ENCODE results near the gene PAQR8. TPM values are rescaled to one million over a fixed set of nuclear protein-coding genes. Genes with fewer than 3 reads are reported as not detected.

The PAQR8 gene
- polyA plus RNA-seq, 1 donor from 2014 or later: 1.8 TPM

DNA sequence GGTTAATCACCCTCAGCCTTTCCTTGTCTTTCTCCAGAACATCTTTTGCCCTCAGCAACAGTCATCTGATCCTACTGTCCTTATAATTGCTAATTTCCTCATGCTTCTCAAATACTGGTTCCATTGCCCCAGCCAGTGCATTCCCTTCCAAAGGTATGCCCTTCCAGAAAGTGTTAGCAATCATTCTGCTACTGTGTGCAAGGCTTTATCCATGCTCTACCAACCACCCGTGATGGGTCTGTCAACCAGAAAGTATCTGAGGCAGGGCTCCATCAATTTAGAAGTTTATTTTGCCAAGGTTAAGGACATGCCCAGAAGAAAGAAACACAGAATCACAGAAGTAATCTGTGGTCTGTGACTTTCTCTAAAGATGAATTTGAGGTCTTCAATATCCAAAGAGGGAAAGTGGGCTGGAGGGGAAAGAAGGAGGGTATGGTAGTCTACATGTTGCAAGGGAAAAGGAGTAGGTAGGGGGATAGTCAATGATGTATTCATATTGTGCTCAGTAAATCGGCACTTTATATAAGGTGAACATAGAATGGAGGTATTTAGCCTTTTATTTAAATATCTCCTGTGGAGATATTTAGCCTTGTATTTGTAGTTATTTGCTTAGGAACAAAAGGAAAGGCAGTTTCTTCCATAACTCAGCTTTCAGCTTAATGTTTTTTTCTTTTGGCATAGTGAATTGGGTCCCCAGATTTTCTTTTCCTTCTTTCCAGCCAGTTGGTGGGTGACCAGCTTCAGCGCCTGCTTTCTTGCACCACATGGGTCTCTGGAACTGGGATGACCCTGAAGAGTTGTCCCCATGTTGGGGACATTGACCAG is 35.2 kb upstream of the PAQR8 start:
- H3K4me3 ChIP-seq (ENCODE audit: low read length): no peak overlapping the region

DNA sequence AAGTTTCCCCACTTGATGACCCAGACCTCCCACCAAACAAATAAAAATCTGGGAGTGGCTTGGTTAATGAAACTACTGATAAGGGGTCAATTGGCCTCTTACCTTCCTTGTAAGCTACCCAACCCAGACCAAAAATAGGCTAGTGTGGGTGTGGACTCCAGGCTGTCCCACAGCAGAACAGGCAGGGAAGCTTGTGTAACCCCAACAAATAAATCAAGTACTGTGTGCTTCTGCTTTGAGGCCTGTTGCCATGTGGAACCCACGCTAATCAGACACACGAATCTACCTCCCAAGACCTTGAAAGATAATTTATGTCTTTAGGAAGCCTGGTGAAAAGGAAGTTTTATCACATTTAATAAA is 33.7 kb upstream of the PAQR8 start:
- no peaks in the 10 kb centered on the region for H3F3A ChIP-seq (ENCODE audit: insufficient read depth, low read length, poor library complexity, severe bottlenecking)
- no peaks in the 10 kb centered on the region for H3K36me3 ChIP-seq (ENCODE audit: insufficient read depth, low read length)
- H4K20me1 ChIP-seq (ENCODE audit: insufficient read depth): no peaks in the 10 kb centered on the region
- H3K9ac ChIP-seq (ENCODE audit: low read length): no peak overlapping the region
- TF ChIP-seq POLR2AphosphoS5 (IDR thresholded peaks at IDR 0.05) (no peak), SMC3 (conservative IDR thresholded peaks at IDR 0.05; ENCODE audit: poor library complexity) (no peak), TAF1 (IDR thresholded peaks at IDR 0.05; ENCODE audit: low read depth) (no peak), MXI1 (conservative IDR thresholded peaks at IDR 0.05; ENCODE audit: poor library complexity, severe bottlenecking) (no peak), EZH2 (IDR thresholded peaks at IDR 0.05; ENCODE audit: borderline replicate concordance, insufficient read depth, low read length, poor library complexity, severe bottlenecking) (no peak), EP300 (conservative IDR thresholded peaks at IDR 0.05; ENCODE audit: poor library complexity, severe bottlenecking) (no peak), RAD21 (conservative IDR thresholded peaks at IDR 0.05) (no peak)
- TF ChIP-seq, protein P1, sequence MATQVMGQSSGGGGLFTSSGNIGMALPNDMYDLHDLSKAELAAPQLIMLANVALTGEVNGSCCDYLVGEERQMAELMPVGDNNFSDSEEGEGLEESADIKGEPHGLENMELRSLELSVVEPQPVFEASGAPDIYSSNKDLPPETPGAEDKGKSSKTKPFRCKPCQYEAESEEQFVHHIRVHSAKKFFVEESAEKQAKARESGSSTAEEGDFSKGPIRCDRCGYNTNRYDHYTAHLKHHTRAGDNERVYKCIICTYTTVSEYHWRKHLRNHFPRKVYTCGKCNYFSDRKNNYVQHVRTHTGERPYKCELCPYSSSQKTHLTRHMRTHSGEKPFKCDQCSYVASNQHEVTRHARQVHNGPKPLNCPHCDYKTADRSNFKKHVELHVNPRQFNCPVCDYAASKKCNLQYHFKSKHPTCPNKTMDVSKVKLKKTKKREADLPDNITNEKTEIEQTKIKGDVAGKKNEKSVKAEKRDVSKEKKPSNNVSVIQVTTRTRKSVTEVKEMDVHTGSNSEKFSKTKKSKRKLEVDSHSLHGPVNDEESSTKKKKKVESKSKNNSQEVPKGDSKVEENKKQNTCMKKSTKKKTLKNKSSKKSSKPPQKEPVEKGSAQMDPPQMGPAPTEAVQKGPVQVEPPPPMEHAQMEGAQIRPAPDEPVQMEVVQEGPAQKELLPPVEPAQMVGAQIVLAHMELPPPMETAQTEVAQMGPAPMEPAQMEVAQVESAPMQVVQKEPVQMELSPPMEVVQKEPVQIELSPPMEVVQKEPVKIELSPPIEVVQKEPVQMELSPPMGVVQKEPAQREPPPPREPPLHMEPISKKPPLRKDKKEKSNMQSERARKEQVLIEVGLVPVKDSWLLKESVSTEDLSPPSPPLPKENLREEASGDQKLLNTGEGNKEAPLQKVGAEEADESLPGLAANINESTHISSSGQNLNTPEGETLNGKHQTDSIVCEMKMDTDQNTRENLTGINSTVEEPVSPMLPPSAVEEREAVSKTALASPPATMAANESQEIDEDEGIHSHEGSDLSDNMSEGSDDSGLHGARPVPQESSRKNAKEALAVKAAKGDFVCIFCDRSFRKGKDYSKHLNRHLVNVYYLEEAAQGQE (IDR thresholded peaks at IDR 0.05; ENCODE audit: borderline replicate concordance): no peak
- TF ChIP-seq, protein P2, sequence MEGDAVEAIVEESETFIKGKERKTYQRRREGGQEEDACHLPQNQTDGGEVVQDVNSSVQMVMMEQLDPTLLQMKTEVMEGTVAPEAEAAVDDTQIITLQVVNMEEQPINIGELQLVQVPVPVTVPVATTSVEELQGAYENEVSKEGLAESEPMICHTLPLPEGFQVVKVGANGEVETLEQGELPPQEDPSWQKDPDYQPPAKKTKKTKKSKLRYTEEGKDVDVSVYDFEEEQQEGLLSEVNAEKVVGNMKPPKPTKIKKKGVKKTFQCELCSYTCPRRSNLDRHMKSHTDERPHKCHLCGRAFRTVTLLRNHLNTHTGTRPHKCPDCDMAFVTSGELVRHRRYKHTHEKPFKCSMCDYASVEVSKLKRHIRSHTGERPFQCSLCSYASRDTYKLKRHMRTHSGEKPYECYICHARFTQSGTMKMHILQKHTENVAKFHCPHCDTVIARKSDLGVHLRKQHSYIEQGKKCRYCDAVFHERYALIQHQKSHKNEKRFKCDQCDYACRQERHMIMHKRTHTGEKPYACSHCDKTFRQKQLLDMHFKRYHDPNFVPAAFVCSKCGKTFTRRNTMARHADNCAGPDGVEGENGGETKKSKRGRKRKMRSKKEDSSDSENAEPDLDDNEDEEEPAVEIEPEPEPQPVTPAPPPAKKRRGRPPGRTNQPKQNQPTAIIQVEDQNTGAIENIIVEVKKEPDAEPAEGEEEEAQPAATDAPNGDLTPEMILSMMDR (IDR thresholded peaks at IDR 0.05; ENCODE audit: poor library complexity, severe bottlenecking): no peak
- H3K27ac ChIP-seq (ENCODE audit: low read length): no peak overlapping the region
- H2AFZ ChIP-seq (ENCODE audit: low read depth, low read length): no peak overlapping the region
- H3K79me2 ChIP-seq (replicated peaks; ENCODE audit: insufficient read depth, low read length): no peaks in the 10 kb centered on the region
- no peak overlapping the region for H3K4me2 ChIP-seq (ENCODE audit: low read length)
- H3K9me2 ChIP-seq (ENCODE audit: insufficient read depth, low read length): no peaks in the 10 kb centered on the region
- no peaks in the 10 kb centered on the region for H3K9me3 ChIP-seq (ENCODE audit: low read length)
- H3K4me3 ChIP-seq (ENCODE audit: low read length): no peak overlapping the region
- H3K27me3 ChIP-seq (ENCODE audit: insufficient read depth, low read depth, low read length): no peaks in the 10 kb centered on the region

More for the DNA sequence above, 35.2 kb upstream of the PAQR8 start:
- Histone ChIP-seq H3K36me3 (ENCODE audit: insufficient read depth, low read length) (no peaks in the 10 kb centered on the region), H3K4me2 (ENCODE audit: low read length) (no peak overlapping the region), H3K9ac (ENCODE audit: low read length) (no peak overlapping the region), H4K20me1 (ENCODE audit: insufficient read depth) (no peaks in the 10 kb centered on the region), H3K79me2 (replicated peaks; ENCODE audit: insufficient read depth, low read length) (no peaks in the 10 kb centered on the region), H2AFZ (ENCODE audit: low read depth, low read length) (no peak overlapping the region), H3K27ac (ENCODE audit: low read length) (no peak overlapping the region), H3K9me2 (ENCODE audit: insufficient read depth, low read length) (no peaks in the 10 kb centered on the region), H3K9me3 (ENCODE audit: low read length) (no peaks in the 10 kb centered on the region), H3F3A (ENCODE audit: insufficient read depth, low read length, poor library complexity, severe bottlenecking) (no peaks in the 10 kb centered on the region), H3K27me3 (ENCODE audit: insufficient read depth, low read depth, low read length) (no peaks in the 10 kb centered on the region)
- no peak for TF ChIP-seq EZH2 (IDR thresholded peaks at IDR 0.05; ENCODE audit: borderline replicate concordance, insufficient read depth, low read length, poor library complexity, severe bottlenecking)
- no peak for TF ChIP-seq EP300 (conservative IDR thresholded peaks at IDR 0.05; ENCODE audit: poor library complexity, severe bottlenecking)
- TF ChIP-seq TAF1 (IDR thresholded peaks at IDR 0.05; ENCODE audit: low read depth): no peak
- TF ChIP-seq SMC3 (conservative IDR thresholded peaks at IDR 0.05; ENCODE audit: poor library complexity): no peak
- no peak for TF ChIP-seq POLR2AphosphoS5 (IDR thresholded peaks at IDR 0.05)
- no peak for TF ChIP-seq MXI1 (conservative IDR thresholded peaks at IDR 0.05; ENCODE audit: poor library complexity, severe bottlenecking)
- TF ChIP-seq, protein P2 (IDR thresholded peaks at IDR 0.05; ENCODE audit: poor library complexity, severe bottlenecking): no peak
- no peak for TF ChIP-seq RAD21 (conservative IDR thresholded peaks at IDR 0.05)
- TF ChIP-seq, protein P1 (IDR thresholded peaks at IDR 0.05; ENCODE audit: borderline replicate concordance): no peak
